ENCODE measurements around the gene BMPR1A.
"Not testable (repeated sequence)": the region's sequence is repeated elsewhere in the genome, so short reads cannot be mapped to it uniquely, and the experiment has no call there.

BMPR1A gene

GRCh38 chr10:86898511-86898910 lies 142.1 kb downstream of the BMPR1A start:
- DNase-seq: no peak

- no peak for DNase-seq
Observed at GRCh38 chr10:86899132-86899531, 142.7 kb downstream of the BMPR1A start.

- DNase-seq: peak; percentile 40
Observed at GRCh38 chr10:86899670-86900276, 143.4 kb downstream of the BMPR1A start.

- DNase-seq: no peak
Observed at GRCh38 chr10:86900955-86901354, 144.5 kb downstream of the BMPR1A start.

- DNase-seq: no peak
Observed at GRCh38 chr10:86904600-86904999, 148.2 kb downstream of the BMPR1A start.

GRCh38 chr10:86905429-86905828 lies 149.0 kb downstream of the BMPR1A start:
- DNase-seq: no peak

- no peak for DNase-seq
Observed at GRCh38 chr10:86914734-86915133, 158.3 kb downstream of the BMPR1A start.

- DNase-seq: no peak
Observed at GRCh38 chr10:86918022-86918471, 161.6 kb downstream of the BMPR1A start.

- no peak for DNase-seq
Observed at GRCh38 chr10:86922553-86922961, 166.1 kb downstream of the BMPR1A start.

GRCh38 chr10:86929468-86930380 lies 173.3 kb downstream of the BMPR1A start:
- DNase-seq: no peak

- no peak for DNase-seq
Observed at GRCh38 chr10:86931872-86932271, 175.5 kb downstream of the BMPR1A start.

GRCh38 chr10:86932674-86933073 lies 176.3 kb downstream of the BMPR1A start:
- no peak for DNase-seq

- not testable (repeated sequence) for DNase-seq
Observed at GRCh38 chr10:86934162-86934711, 177.8 kb downstream of the BMPR1A start.

- DNase-seq: no peak
Observed at GRCh38 chr10:86936661-86937501, 180.5 kb downstream of the BMPR1A start.

GRCh38 chr10:86937502-86938154 lies 181.2 kb downstream of the BMPR1A start:
- no peak for DNase-seq

GRCh38 chr10:86938260-86938659 lies 181.8 kb downstream of the BMPR1A start:
- DNase-seq: no peak

- DNase-seq: not testable (repeated sequence)
Observed at GRCh38 chr10:86940076-86940475, 183.7 kb downstream of the BMPR1A start.

- DNase-seq: no peak
Observed at GRCh38 chr10:86940677-86941076, 184.3 kb downstream of the BMPR1A start.

GRCh38 chr10:86941426-86941825 lies 185.0 kb downstream of the BMPR1A start:
- no peak for DNase-seq

GRCh38 chr10:86941991-86942421 lies 185.6 kb downstream of the BMPR1A start:
- DNase-seq: no peak

GRCh38 chr10:86942441-86943315 lies 186.3 kb downstream of the BMPR1A start:
- DNase-seq: no peak
